Activated naive CD4-positive, alpha-beta T cell treated with Interleukin-2 at 50 U/mL for 16 hours (primary cell): ENCODE results near the gene SIAH1.
"Not testable (repeated sequence)": the region's sequence is repeated elsewhere in the genome, so short reads cannot be mapped to it uniquely, and the experiment has no call there.

Experiments used
- DNase-seq: peaks from one replicate; pipeline ENCODE4 v3.0.0-alpha.2; 2020

The SIAH1 gene

GRCh38 chr16:48393485-48394354 is 8.5 kb upstream of the SIAH1 start:
- peak; percentile 16 for DNase-seq

- no peak for DNase-seq
Measured at GRCh38 chr16:48392407-48392806, 7.2 kb upstream of the SIAH1 start.

GRCh38 chr16:48386559-48387312 is 1.5 kb upstream of the SIAH1 start:
- DNase-seq: no peak

DNA sequence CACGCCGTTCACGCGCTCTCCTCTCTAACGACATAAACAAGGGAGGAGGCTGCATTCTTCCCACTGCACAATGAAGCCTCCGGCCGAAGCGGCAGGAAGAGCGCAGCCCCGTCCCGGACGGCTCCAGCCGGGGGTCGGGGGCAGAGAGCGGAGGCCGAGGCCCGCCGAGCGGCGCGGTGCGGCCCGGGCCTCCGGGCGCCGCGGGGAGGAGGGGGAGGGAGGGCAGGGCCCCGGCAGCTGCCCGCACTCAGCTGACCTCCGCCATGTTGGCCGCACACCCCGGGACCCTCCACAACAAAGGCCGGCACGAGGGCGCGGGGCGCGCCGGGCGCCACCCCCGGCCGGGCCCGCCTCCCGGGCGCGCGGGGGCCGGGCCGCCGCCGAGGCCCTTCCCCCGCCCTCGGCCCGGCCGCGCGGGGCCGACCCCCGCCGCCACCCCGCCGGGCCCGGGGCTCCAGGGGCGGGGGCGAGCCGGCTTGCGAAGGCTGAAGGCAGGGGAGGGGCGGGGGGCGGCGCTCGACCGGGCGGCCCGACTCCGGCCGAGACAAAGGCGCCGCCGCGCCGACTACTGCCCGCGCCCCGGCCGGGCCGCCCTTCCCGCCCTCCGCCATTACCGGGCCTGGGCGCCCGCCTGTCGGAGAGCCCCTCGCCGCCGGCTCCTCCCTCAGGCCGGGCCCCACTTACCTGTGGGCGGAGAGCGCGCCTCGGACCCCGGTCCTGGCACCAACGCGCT is 527 bp downstream of the SIAH1 start:
- peak; percentile 31 for DNase-seq

- no peak for DNase-seq
Measured at GRCh38 chr16:48383877-48384519, 1.2 kb downstream of the SIAH1 start.

DNA sequence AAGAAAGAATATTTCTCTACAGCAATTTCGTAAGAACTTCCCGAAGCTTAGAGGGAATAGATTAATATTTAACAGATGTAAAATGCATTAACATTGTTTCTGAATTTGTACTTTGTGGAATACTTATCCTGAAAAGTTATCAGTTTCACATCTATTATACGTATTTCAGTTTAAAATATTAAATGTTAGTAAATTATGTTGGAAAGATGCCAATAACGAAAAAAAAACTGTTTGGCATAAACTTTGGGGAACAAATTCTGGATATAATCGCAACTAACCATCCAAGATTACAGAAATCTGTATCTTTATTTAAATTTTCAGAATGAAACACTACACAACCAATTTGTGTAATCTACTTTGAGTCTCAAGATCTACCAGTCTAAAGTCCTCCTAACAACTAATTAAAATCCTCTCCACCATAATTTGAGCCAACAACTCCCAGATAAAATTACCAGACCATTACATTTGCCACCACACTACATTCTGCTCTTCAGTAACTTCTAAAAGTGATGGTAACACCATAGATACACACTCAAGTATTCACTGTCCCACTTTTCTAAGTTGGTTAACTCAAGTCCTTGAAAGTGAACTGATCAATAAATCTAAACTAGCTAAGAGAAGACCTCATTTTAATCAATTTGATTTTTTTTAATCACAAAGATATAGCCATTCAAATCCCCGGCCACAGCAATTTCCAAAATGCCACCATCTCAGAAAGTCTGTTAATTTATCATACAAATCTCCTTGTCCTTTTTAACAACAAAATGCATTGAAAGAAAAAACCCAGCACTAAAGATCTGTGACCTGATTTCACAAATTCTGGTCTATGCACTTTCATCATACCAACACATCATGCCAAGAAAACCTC is 2.0 kb downstream of the SIAH1 start:
- DNase-seq: no peak

DNA sequence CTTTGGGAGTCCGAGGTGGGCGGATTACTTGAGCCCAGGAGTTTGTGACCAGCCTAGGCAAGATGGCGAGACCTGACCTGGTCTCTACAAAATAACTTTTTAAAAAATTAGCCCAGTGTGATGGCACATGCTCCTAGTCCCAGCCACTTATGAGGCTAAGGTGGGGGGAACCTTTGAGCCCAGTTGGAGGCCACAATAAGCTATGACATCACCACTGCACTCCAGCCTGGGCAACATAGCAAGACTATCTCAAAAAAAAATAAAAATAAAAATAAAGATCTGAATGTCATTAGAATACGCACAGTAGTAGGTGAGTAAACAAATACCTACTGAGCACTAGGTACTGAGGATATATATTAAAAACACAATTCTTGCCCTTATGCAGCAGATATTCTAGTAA is 3.1 kb downstream of the SIAH1 start:
- DNase-seq: no peak

GRCh38 chr16:48381201-48381600 is 4.0 kb downstream of the SIAH1 start:
- no peak for DNase-seq

- no peak for DNase-seq
Measured at GRCh38 chr16:48378836-48379235, 6.4 kb downstream of the SIAH1 start.

- DNase-seq: no peak
Measured at GRCh38 chr16:48378276-48378675, 6.9 kb downstream of the SIAH1 start.

DNA sequence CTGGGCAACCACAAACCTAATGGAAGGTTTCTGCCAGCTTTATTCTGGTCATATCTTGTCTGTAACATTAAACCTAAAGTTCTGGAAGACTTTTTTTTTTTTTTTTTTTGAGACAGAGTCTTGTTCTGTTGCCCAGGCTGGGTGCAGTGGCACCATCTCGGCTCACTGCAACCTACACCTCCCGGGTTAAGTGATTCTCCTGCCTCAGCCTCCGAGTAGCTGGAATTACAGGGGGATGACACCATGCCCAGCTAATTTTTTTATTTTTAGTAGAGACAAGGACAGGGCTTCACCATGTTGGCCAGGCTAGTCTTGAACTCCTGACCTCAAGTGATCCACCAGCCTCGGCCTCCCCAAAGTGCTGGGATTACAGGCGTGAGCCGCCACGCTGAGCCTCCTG is 7.9 kb downstream of the SIAH1 start:
- DNase-seq: not testable (repeated sequence)

GRCh38 chr16:48374255-48374654 is 11.0 kb downstream of the SIAH1 start:
- DNase-seq: no peak

- no peak for DNase-seq
Measured at GRCh38 chr16:48373258-48374029, 11.8 kb downstream of the SIAH1 start.

GRCh38 chr16:48372744-48373143 is 12.5 kb downstream of the SIAH1 start:
- DNase-seq: no peak

DNA sequence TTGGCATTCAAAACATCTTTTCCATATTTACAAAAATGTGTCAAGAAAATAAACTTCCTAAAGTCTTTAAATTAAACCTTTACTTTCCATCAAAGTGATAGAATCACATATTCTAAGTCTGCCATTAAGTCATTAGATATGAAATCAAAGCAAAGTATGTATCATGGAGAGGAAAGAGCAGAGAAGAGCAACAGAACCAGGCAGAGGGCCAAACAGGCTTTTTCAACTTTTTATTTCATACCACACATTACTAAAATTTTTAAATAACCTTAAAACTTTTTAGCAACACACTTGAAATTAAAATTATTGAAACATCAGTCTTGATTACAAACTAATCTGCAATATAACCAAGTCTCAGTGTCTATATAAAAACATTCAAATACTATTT is 13.8 kb downstream of the SIAH1 start:
- no peak for DNase-seq

GRCh38 chr16:48370668-48371392 is 14.4 kb downstream of the SIAH1 start:
- not testable (repeated sequence) for DNase-seq

DNA sequence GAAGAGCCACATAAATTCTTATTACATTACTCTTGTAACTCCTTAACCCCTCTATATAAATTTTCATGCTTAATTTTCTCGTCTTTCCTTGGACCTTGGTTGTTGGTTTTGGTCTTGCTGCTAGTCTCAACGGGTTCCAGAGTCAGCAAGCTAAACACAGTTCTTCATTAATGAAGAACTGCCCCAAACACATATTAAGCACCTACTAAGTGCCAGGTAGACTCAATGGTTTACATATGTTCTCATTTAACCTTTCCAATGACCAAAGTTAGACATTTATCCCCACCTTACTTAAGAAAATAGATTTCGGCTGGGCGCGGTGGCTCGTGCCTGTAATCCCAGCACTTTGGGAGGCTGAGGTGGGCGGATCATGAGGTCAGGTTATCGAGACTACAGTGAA is 15.0 kb downstream of the SIAH1 start:
- DNase-seq: no peak

GRCh38 chr16:48369765-48370164 is 15.4 kb downstream of the SIAH1 start:
- DNase-seq: no peak

GRCh38 chr16:48367441-48368049 is 17.7 kb downstream of the SIAH1 start:
- no peak for DNase-seq
